GM18499 (cell line): ENCODE results near the gene MAGEB17.
"Not testable (repeated sequence)": the region's sequence is repeated elsewhere in the genome, so short reads cannot be mapped to it uniquely, and the experiment has no call there.

Source experiments
- ATAC-seq: cut with Tn5 transposase; IDR thresholded peaks from one replicate; pipeline ENCODE4 v1.9.1; 2021; ENCODE audit warnings: moderate number of reproducible peaks; ENCODE audit not compliant: insufficient read depth, unreplicated experiment

The MAGEB17 gene

DNA sequence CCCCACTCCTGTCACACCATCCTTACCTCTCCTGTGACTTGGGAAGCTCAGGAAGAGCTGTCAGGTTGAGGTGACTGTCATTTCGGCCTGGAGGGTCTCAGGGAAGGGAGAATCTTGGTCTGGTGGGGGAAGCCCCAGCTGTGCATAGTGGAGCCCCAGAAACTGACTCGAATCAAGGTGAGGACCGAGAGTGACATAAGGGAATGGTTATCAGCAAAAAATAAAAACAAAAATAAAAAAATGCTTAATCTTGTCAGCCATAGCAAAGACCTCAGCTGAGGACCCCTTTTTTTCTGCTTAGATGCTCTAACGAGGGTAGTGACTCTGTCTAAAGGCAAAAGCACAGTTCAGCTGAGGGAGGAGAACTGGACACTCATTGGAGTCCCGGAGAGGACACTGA, at the start of gene MAGEB17:
TSS of gene MAGEB17 (plus strand) at position 301 of the 400 bp plus-strand sequence. CDS start 2,902 bp downstream, outside the sequence.
- ATAC-seq, result no peak

GRCh38 chrX:16119353-16120220, 47.7 kb upstream of the MAGEB17 start:
- ATAC-seq, result peak; percentile 91

DNA sequence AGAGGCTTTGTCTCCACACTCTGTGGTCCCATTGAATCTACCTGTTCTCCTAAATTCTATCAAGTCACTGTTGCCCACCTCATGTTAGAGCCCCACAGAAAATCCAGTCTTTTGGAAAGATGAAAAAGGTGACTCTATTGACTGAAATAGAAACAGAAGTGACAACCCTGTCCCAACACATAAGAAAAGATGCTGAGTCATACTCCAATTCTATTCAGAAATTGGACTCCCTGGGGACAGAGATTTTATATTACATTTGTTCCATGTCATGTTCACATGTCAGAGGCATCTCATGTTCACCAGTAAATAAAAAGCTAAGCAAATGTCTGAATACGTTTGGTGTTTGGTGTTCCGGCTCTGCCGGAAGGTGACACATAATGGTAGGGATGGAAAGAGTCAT, 46.9 kb upstream of the MAGEB17 start:
- ATAC-seq, result no peak

- no peak for ATAC-seq
Observed at GRCh38 chrX:16123222-16123786, 44.0 kb upstream of the MAGEB17 start, which contains the start of gene GRPR. GRPR (plus strand) TSS chrX:16123565; CDS start chrX:16123954, 389 bp downstream.

DNA sequence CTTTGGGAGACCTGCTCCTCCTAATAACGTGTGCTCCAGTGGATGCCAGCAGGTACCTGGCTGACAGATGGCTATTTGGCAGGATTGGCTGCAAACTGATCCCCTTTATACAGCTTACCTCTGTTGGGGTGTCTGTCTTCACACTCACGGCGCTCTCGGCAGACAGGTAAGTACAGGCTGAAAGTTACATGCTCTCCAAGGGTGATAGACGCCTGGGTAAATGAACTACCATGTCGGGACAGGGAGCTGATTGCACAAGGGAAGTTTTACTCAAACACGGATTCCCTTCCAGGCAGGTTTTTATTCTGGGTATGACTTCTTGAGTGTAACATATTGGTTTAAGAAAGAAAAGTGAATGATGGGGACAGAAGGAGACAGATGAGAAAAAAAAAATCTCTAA, 43.1 kb upstream of the MAGEB17 start:
- ATAC-seq, result no peak

DNA sequence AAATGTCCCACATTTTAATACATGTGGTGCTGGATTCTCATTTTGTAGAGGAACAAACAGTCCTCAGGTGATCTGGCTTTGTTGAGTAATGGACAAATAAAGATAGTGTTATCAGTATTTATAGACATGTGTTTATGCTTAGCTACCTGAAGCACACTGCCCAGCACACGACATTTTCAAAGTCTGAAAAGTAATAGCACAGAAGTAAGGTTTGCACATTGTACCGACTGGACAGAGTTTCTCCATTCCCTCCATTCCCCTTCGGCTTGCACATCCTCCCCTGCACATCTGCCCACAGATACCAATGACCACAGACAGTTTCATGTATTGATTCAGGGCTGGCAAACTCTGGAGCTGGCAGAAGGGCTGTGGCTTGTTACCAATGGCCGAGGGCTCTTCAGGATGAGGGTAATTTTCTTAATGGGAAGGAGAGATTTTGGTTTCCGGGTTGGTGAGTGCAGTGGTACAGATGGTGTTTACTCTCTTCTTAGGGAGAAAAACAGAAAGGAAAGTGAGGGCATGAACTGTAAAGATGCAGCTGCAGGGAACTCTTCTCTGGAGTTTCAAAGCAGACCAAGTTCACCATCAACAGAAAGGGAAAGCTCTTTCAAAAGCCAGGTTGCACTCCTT, 41.6 kb upstream of the MAGEB17 start:
- no peak for ATAC-seq

- ATAC-seq, result no peak
Observed at GRCh38 chrX:16130707-16131106, 36.6 kb upstream of the MAGEB17 start.

- no peak for ATAC-seq
Observed at GRCh38 chrX:16134936-16135335, 32.3 kb upstream of the MAGEB17 start.

DNA sequence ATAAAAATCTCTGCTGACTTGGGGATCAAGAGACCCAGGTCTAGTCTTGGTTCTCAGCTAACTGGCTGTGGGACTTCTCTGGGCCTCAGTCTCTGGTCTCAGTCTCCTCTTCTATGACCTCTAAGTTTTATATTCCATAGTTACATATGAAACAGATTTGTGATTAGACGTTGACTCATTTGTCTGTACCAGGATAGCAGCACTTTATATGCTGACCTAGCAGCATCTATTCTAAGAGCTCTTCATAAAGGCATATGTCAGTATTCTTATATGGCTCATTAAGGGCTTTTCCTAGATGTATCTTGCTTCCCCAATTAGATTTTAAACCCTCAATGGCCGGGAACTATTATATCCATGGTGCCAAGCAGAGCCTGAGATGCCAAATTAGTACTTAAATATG, 31.2 kb upstream of the MAGEB17 start:
- no peak for ATAC-seq

DNA sequence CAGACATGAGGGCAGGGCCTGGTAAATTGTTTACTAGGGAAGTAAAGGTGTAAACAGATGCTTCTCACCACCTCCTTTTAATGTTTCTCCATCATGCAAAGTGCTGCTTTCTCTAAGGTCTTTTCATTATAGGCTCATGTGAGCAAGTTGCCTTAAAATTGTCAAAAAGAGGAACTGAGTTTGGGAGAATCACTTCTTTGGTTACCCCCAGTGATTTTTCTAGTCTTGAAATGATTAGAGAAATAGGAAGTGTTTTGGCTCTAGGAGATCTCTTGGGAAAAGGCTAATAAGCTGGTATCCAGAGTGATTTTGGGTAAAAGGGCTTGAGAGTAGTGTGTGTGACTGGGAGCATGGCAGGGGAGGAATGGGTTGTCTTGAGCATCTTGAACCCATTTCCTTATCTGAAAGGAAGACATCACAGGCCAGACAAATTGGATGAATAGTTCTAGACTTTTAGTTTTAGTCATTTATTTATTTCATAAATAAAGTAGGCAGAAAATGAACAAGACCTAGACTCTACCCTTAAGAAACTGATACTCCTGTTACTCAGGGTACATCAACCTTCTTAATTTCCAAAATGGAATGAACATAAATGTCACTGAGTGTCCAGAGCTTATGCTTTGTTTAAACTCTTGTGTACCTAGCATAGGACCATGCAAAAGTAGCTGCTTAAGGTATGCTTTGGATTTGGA, 29.7 kb upstream of the MAGEB17 start:
- peak; percentile 76 for ATAC-seq

DNA sequence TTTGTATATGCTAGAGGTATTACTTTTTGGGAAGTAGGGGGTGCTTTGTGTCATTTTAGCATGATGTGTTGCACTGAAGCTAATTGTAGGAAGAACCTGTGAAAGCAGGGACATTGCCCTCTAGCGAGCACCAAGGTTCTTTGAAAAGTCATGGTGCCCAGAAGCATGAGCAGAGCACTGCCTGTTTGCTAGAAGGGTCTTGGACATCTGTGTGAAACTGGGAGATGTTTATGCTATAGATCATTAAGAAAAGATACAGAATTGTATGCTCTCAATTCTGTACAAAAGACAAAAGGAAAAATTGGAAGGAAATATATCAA, 29.2 kb upstream of the MAGEB17 start:
- no peak for ATAC-seq

DNA sequence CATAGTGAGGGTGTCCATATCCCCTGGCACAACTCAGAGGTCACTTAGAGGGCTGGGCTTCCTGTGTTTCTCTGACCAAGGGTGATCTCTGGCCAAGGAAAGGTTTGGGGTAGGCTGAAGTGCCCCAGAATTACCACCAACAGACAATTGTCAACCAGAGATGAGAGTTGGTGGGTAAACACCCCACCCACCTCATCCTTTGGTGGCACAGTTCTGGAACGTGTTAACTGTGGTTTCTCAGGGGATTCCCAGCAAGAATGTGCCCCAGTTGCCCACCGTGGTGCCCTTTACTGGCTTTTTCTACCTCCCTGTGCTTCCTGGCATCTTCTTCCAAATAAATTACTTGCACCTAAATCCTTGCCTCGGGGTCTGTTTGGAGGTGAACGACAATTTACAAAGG, 26.8 kb upstream of the MAGEB17 start:
- no peak for ATAC-seq

DNA sequence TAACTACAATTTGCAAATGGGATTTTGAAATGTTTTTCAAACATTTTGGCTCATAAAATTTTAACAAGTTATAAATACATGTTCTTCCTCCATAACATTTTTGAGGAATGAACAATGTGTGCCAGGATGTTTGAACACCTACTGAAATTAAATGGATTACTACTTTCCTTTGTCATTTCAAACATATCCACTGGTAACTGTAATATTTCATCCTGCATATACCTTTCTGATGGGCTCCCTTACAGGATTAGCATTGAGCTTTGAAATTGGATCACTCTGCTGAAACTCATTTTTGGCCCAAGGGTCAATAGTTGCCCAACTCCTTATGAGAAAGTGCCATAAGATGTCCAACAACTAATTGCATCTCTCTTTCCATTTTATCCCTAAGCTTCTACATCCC, 26.3 kb upstream of the MAGEB17 start:
- ATAC-seq, result no peak

- no peak for ATAC-seq
Observed at GRCh38 chrX:16141422-16142245, 25.6 kb upstream of the MAGEB17 start.

- no peak for ATAC-seq
Observed at GRCh38 chrX:16142246-16142558, 25.1 kb upstream of the MAGEB17 start.

GRCh38 chrX:16143968-16144367, 23.3 kb upstream of the MAGEB17 start:
- no peak for ATAC-seq

- no peak for ATAC-seq
Observed at GRCh38 chrX:16144420-16144819, 22.9 kb upstream of the MAGEB17 start.

DNA sequence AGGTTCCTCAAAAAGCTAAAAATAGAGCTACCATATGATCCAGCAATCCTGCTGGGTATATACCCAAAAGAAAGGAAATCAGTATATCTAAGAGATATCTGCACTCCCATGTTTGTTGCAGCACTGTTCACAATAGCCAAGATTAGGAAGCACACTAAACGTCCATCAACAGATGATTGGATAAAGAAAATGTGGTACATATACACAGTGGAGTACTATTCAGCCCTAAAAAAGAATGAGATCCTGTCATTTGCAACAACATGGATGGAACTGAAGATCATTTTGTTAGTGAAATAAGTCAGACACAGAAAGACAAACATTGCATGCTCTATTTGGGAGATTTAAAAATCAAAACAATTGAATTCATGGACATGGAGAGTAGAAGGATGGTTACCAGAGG, 22.2 kb upstream of the MAGEB17 start:
- ATAC-seq, result not testable (repeated sequence)

- no peak for ATAC-seq
Observed at GRCh38 chrX:16145656-16146055, 21.6 kb upstream of the MAGEB17 start.

DNA sequence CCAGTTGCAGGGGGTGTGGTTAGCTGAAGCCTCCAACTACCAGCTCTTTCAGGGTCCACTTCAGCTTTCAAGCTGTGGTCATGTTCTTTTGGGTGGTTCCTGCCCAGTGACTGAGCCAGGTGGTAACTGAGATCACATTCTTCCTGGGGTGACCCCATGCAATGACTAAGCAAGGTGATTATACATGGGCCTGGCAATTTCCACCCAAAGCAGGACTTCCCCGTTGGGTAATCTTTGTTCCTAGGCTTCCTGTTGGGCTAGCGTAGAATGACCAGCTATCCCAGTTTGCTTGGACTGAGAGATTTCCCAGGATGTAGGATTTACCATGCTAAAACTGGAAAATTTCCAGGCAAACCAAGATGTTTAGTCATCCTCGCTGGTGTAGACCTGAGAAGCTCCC, 18.4 kb upstream of the MAGEB17 start:
- no peak for ATAC-seq
